Vagina (tissue), 2 donors: ENCODE data around the gene TTC13. TPM values are rescaled to one million over a fixed set of nuclear protein-coding genes. Genes with fewer than 3 reads are reported as not detected.
"Not testable (repeated sequence)": the region's sequence is repeated elsewhere in the genome, so short reads cannot be mapped to it uniquely, and the experiment has no call there.

ENCODE experiments used
- DNase-seq, 2 donors: peaks; one replicate each; pipeline ENCODE4 v3.0.0-alpha.2; 2017; ENCODE audit errors: extremely low spot score in 2 of 2
- H3K27ac ChIP-seq: fragments of 200-600 bp; sonication (generic); one replicate; pipeline ENCODE4 v1.5.1; 2019
- H3K27me3 ChIP-seq: fragments of 200-600 bp; sonication (generic); one replicate; pipeline ENCODE4 v1.5.1; 2019
- H3K36me3 ChIP-seq, 2 donors: fragments of 200-600 bp; sonication (generic); one replicate each; pipeline ENCODE4 v1.5.1; 2017 to 2019
- H3K4me1 ChIP-seq: fragments of 200-600 bp; sonication (generic); one replicate; pipeline ENCODE4 v1.5.1; 2019
- H3K4me3 ChIP-seq, 2 donors: fragments of 200-600 bp; sonication (generic); 1 replicate in 1 of 2; 2 replicates in 1 of 2; pipeline ENCODE4 v1.5.1; 2016 to 2019
- H3K9me3 ChIP-seq: fragments of 200-600 bp; sonication (generic); one replicate; pipeline ENCODE4 v1.5.1; 2019
- POLR2A ChIP-seq, 2 donors: fragments of 450-650 bp; IDR thresholded peaks; one replicate each; pipeline ENCODE4 v1.6.1; 2017; ENCODE audit warnings: antibody characterized with exemption in 2 of 2, mild to moderate bottlenecking in 2 of 2, moderate library complexity in 2 of 2
- POLR2AphosphoS5 ChIP-seq, 2 donors: sonication (generic); formaldehyde crosslinking; IDR thresholded peaks; one replicate each; pipeline ENCODE4 v1.9.0; 2017; ENCODE audit warnings: antibody characterized with exemption in 2 of 2, mild to moderate bottlenecking in 2 of 2, low read depth in 1 of 2; ENCODE audit not compliant: insufficient read depth in 1 of 2
- intact Hi-C: fragments of 100-400 bp; cut with DNase I; formaldehyde crosslinking; loops from one replicate; pipeline ENCODE4 v1.15.1; 2023
- total RNA-seq: library from RNA; depleted of rRNA; stranded (reverse); fragments of >200 nt; gene quantifications from one replicate; pipeline ENCODE4 v1.2.3, GENCODE V29; 2016
- TF ChIP-seq, protein P1 (sequence below), 3 experiments: fragments of 450-650 bp in 2 of 3; fragments of 200-600 bp in 1 of 3; sonication (generic) in 1 of 3; IDR thresholded peaks; one replicate each; pipeline ENCODE4 v1.5.1; 2017 to 2019; ENCODE audit warnings: antibody characterized with exemption in 3 of 3, mild to moderate bottlenecking in 2 of 3, moderate library complexity in 2 of 3

The TTC13 gene
- total RNA-seq, 1 donor from 2014 or later = 37.1 TPM

DNA sequence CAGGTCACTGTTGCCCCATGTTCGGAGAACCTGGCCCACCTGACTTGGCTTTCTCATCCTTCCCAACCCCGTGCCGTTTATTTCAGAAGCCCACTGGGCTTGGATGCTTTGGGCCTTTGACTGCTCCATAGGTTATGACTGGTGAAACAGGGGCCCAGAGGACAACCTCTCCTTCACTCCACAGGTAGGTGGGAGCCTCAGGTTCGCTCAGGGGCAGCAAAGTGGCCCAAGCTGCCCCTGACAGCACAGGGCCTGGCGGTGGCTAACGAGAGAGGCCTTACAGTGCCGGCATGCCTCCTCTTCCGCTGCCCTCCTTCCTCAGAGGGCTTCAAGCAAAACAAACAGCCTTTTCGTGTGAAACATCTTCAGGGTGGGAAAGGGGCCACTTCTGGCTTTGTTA, 44.5 kb upstream of the TTC13 start:
- TF ChIP-seq POLR2A (IDR thresholded peaks at IDR 0.05) = no peak
- no peak for TF ChIP-seq POLR2AphosphoS5 (IDR thresholded peaks at IDR 0.05; ENCODE audit: insufficient read depth in 1 of 2, low read depth in 1 of 2)
- TF ChIP-seq, protein P1, sequence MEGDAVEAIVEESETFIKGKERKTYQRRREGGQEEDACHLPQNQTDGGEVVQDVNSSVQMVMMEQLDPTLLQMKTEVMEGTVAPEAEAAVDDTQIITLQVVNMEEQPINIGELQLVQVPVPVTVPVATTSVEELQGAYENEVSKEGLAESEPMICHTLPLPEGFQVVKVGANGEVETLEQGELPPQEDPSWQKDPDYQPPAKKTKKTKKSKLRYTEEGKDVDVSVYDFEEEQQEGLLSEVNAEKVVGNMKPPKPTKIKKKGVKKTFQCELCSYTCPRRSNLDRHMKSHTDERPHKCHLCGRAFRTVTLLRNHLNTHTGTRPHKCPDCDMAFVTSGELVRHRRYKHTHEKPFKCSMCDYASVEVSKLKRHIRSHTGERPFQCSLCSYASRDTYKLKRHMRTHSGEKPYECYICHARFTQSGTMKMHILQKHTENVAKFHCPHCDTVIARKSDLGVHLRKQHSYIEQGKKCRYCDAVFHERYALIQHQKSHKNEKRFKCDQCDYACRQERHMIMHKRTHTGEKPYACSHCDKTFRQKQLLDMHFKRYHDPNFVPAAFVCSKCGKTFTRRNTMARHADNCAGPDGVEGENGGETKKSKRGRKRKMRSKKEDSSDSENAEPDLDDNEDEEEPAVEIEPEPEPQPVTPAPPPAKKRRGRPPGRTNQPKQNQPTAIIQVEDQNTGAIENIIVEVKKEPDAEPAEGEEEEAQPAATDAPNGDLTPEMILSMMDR (IDR thresholded peaks at IDR 0.05) = no peak
- Histone ChIP-seq H3K36me3 (peaks cover 0 to 10% of the 10 kb centered on the region in 2 donors), H3K4me1 (peaks cover 7% of the 10 kb centered on the region), H3K9me3 (no peaks in the 10 kb centered on the region), H3K27ac (no peak overlapping the region), H3K4me3 (no peak overlapping the region), H3K27me3 (no peaks in the 10 kb centered on the region)
- peak in 1 of 2 donors; percentile 60 for DNase-seq
- intact Hi-C loops = no loop called here

DNA sequence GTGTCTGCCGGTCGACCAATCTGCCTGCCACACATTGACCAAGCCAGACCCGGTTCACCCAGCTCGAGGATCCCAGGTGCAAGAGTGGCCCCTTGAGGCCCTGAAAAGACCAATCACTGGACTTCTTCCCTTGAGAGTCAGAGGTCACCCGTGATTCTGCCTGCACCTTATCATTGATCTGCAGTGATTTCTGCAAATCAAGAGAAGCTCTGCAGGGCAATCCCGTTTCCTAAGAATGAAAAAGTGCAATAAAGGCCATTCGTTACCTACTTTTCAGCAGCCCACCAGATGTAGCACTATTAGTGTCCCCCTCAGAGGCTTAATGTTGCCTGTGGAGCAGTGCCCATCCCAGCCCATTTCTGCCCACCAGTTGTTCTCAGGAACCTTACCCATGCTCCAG, 43.9 kb upstream of the TTC13 start:
- H3K4me3 ChIP-seq, H3K4me1 ChIP-seq, H3K27ac ChIP-seq, H3K9me3 ChIP-seq, H3K36me3 ChIP-seq, intact Hi-C loops, DNase-seq, H3K27me3 ChIP-seq: not testable (repeated sequence)

DNA sequence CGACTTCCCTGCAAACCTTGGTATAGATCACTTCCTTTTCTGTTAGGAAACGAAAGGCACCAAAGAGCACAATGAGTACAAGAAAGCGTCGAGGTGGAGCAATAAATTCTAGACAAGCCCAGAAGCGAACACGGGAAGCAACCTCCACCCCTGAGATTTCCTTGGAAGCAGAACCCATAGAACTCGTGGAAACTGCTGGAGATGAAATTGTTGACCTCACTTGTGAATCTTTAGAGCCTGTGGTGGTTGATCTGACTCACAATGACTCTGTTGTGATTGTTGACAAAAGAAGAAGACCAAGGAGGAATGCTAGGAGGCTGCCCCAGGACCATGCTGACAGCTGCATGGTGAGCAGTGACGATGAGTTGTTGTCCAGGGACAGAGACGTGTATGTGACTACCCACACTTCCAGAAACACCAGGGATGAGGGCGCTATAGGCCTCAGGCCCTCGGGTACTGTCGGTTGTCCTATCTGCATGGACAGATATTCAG, 42.9 kb upstream of the TTC13 start:
- Histone ChIP-seq H3K9me3 (no peaks in the 10 kb centered on the region), H3K4me1 (peaks cover 15% of the 10 kb centered on the region), H3K4me3 (no peak overlapping the region), H3K36me3 (peaks cover 0 to 10% of the 10 kb centered on the region in 2 donors), H3K27ac (no peak overlapping the region), H3K27me3 (no peaks in the 10 kb centered on the region)
- peak in 1 of 2 donors; percentile 47 for DNase-seq
- intact Hi-C loops = no loop called here
- TF ChIP-seq POLR2AphosphoS5 (IDR thresholded peaks at IDR 0.05; ENCODE audit: insufficient read depth in 1 of 2, low read depth in 1 of 2) = no peak
- TF ChIP-seq, protein P1 (IDR thresholded peaks at IDR 0.05) = no peak
- no peak for TF ChIP-seq POLR2A (IDR thresholded peaks at IDR 0.05)

DNA sequence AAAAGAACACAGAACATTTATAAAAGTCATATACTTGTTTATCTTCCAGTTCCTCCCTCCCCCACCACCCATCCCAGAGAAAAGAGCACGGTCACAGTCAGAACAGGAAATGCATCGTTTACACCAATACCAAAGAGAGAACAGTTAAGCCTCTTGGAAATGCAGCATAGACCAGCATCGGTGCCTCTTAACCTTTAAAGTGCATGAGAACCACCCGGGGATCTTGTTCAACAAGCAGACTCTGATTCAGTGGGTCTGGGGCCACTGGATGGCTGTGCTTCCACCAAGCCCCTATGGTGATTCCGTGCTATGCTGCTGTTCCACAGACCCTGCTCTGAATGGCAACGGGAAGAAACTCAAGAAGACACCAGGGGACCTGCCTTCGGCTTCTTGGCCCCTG, 42.2 kb upstream of the TTC13 start:
- Histone ChIP-seq H3K9me3 (no peaks in the 10 kb centered on the region), H3K4me3 (no peak overlapping the region), H3K27me3 (no peaks in the 10 kb centered on the region), H3K27ac (no peak overlapping the region), H3K36me3 (peaks cover 0 to 10% of the 10 kb centered on the region in 2 donors), H3K4me1 (peaks cover 15% of the 10 kb centered on the region)
- TF ChIP-seq, protein P1 (IDR thresholded peaks at IDR 0.05) = no peak
- DNase-seq = peak in 1 of 2 donors; percentile 83
- intact Hi-C loops = no loop called here

GRCh38 chr1:231020139-231020601, 41.5 kb upstream of the TTC13 start:
- Histone ChIP-seq H3K4me1 (peaks cover 15% of the 10 kb centered on the region), H3K9me3 (no peaks in the 10 kb centered on the region), H3K27me3 (no peaks in the 10 kb centered on the region), H3K4me3 (no peak overlapping the region), H3K36me3 (peaks cover 0 to 13% of the 10 kb centered on the region in 2 donors), H3K27ac (no peak overlapping the region)
- peak in 1 of 2 donors; percentile 64 for DNase-seq
- intact Hi-C loops = no loop called here
- TF ChIP-seq POLR2A (IDR thresholded peaks at IDR 0.05) (no peak), POLR2AphosphoS5 (IDR thresholded peaks at IDR 0.05; ENCODE audit: insufficient read depth in 1 of 2, low read depth in 1 of 2) (no peak)
- TF ChIP-seq, protein P1 (IDR thresholded peaks at IDR 0.05) = no peak
